ENCODE measurements around the gene MBTD1. TPM values are rescaled to one million over a fixed set of nuclear protein-coding genes. Genes with fewer than 3 reads are reported as not detected.

Gene MBTD1
- total RNA-seq, 1 experiment from 2014 or later, result 18.7 TPM

DNA sequence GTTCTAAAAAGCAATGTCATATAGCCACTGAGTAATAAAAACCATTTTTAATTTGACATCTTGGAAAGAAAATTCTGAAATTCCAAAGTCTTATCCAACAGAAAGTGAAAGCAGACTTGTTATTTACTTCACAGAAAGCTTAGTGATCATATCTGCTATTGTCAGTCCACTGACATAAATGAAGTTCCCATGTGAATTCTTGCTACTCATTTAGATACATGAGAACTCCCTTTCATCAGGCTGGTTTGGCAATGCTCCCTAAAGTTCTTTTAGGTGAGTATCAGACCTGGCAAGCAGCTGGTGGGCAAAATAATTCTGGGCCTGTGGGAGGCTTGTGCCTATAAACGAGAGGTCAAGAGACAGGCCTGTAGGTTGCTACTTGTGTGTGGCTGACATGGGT lies 70.2 kb downstream of the MBTD1 start:
- H3K36me3 ChIP-seq (ENCODE audit: insufficient read depth, low read length, poor library complexity, severe bottlenecking), result peaks cover 36% of the 10 kb centered on the region
- ChIA-PET CTCF (no interaction called here), POLR2A (ENCODE audit: low non-redundant PET) (no interaction called here)
- H3K9me3 ChIP-seq (ENCODE audit: low read depth, low read length, poor library complexity, severe bottlenecking), result no peaks in the 10 kb centered on the region
- no peaks in the 10 kb centered on the region for H3K27me3 ChIP-seq (replicated peaks; ENCODE audit: insufficient read depth, low read depth, low read length, poor library complexity)
- no peaks in the 10 kb centered on the region for H3K4me1 ChIP-seq (ENCODE audit: insufficient read depth, low read length, poor library complexity, severe bottlenecking)
- no peak overlapping the region for H3K27ac ChIP-seq (ENCODE audit: low read depth, low read length, poor library complexity, severe bottlenecking)
- DNase-seq (ENCODE audit: low spot score), result no peak
- no peak overlapping the region for H3K4me3 ChIP-seq (ENCODE audit: low read depth, low read length, poor library complexity, severe bottlenecking)
- intact Hi-C loops (cut with micrococcal nuclease; ENCODE audit: unreplicated experiment), result no loop called here
- TF ChIP-seq, protein P1, sequence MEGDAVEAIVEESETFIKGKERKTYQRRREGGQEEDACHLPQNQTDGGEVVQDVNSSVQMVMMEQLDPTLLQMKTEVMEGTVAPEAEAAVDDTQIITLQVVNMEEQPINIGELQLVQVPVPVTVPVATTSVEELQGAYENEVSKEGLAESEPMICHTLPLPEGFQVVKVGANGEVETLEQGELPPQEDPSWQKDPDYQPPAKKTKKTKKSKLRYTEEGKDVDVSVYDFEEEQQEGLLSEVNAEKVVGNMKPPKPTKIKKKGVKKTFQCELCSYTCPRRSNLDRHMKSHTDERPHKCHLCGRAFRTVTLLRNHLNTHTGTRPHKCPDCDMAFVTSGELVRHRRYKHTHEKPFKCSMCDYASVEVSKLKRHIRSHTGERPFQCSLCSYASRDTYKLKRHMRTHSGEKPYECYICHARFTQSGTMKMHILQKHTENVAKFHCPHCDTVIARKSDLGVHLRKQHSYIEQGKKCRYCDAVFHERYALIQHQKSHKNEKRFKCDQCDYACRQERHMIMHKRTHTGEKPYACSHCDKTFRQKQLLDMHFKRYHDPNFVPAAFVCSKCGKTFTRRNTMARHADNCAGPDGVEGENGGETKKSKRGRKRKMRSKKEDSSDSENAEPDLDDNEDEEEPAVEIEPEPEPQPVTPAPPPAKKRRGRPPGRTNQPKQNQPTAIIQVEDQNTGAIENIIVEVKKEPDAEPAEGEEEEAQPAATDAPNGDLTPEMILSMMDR (conservative IDR thresholded peaks at IDR 0.05; ENCODE audit: low read depth, low read length), result no peak
- TF ChIP-seq EZH2 (IDR thresholded peaks at IDR 0.05; ENCODE audit: borderline replicate concordance, low read depth, low read length, poor library complexity, severe bottlenecking), result no peak
- no TSS peak for BruUV-seq (replicated peaks)

GRCh38 chr17:51189162-51189561 lies 70.7 kb downstream of the MBTD1 start:
- ChIA-PET CTCF (no interaction called here), POLR2A (ENCODE audit: low non-redundant PET) (no interaction called here)
- BruUV-seq (replicated peaks), result no TSS peak
- Histone ChIP-seq H3K27me3 (replicated peaks; ENCODE audit: insufficient read depth, low read depth, low read length, poor library complexity) (no peaks in the 10 kb centered on the region), H3K4me1 (ENCODE audit: insufficient read depth, low read length, poor library complexity, severe bottlenecking) (no peaks in the 10 kb centered on the region), H3K27ac (ENCODE audit: low read depth, low read length, poor library complexity, severe bottlenecking) (no peak overlapping the region), H3K36me3 (ENCODE audit: insufficient read depth, low read length, poor library complexity, severe bottlenecking) (peaks cover 34% of the 10 kb centered on the region), H3K9me3 (ENCODE audit: low read depth, low read length, poor library complexity, severe bottlenecking) (no peaks in the 10 kb centered on the region), H3K4me3 (ENCODE audit: low read depth, low read length, poor library complexity, severe bottlenecking) (no peak overlapping the region)
- intact Hi-C loops (cut with micrococcal nuclease; ENCODE audit: unreplicated experiment), result no loop called here
- TF ChIP-seq, protein P1 (conservative IDR thresholded peaks at IDR 0.05; ENCODE audit: low read depth, low read length), result no peak
- TF ChIP-seq EZH2 (IDR thresholded peaks at IDR 0.05; ENCODE audit: borderline replicate concordance, low read depth, low read length, poor library complexity, severe bottlenecking), result no peak
- no peak for DNase-seq (ENCODE audit: low spot score)

DNA sequence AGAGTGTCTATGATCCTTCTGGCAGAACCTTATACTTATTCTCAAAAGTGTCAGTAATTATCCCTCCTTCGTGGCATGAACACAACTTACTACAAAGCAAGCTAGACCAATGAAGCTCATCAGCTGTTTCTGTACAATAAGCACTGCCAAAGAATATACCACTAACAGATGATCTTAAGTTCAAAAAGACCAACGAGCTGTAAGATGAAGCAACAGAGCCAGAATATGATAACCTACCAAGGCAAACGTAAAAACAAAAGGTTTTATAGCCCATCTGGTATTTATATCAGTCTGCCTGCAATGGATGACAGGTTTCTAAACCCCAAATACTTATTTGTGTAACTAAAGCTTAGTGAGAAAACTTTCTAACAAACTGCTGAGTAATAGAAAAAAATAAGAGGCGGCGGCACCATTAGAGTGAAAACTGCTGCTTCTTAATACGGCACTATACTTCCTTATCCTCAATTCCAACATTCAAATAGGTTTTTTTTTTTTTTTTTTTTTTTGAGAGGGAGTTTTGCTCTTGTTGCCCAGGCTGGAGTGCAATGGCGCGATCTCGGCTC lies 71.5 kb downstream of the MBTD1 start:
- Histone ChIP-seq H3K4me3 (ENCODE audit: low read depth, low read length, poor library complexity, severe bottlenecking) (no peak overlapping the region), H3K27ac (ENCODE audit: low read depth, low read length, poor library complexity, severe bottlenecking) (no peak overlapping the region), H3K36me3 (ENCODE audit: insufficient read depth, low read length, poor library complexity, severe bottlenecking) (peaks cover 42% of the 10 kb centered on the region), H3K27me3 (replicated peaks; ENCODE audit: insufficient read depth, low read depth, low read length, poor library complexity) (no peaks in the 10 kb centered on the region), H3K4me1 (ENCODE audit: insufficient read depth, low read length, poor library complexity, severe bottlenecking) (no peaks in the 10 kb centered on the region), H3K9me3 (ENCODE audit: low read depth, low read length, poor library complexity, severe bottlenecking) (no peaks in the 10 kb centered on the region)
- no TSS peak for BruUV-seq (replicated peaks)
- no peak for TF ChIP-seq EZH2 (IDR thresholded peaks at IDR 0.05; ENCODE audit: borderline replicate concordance, low read depth, low read length, poor library complexity, severe bottlenecking)
- TF ChIP-seq, protein P1 (conservative IDR thresholded peaks at IDR 0.05; ENCODE audit: low read depth, low read length), result no peak
- intact Hi-C loops (cut with micrococcal nuclease; ENCODE audit: unreplicated experiment), result no loop called here
- DNase-seq (ENCODE audit: low spot score), result no peak
- ChIA-PET POLR2A (ENCODE audit: low non-redundant PET) (no interaction called here), CTCF (no interaction called here)
